HG02981 (cell line): Measurements from ENCODE around the gene TMEM217.
"Not testable (repeated sequence)": the region's sequence is repeated elsewhere in the genome, so short reads cannot be mapped to it uniquely, and the experiment has no call there.

ENCODE experiments used
- ATAC-seq: cut with Tn5 transposase; IDR thresholded peaks from one replicate; pipeline ENCODE4 v1.9.1; 2021; ENCODE audit warnings: mild to moderate bottlenecking, moderate library complexity; ENCODE audit not compliant: unreplicated experiment

TMEM217 gene

GRCh38 chr6:37257634-37258404 is at the start of gene TMEM217, which contains the start of gene TBC1D22B:
TSS of gene TMEM217 (minus strand) at chr6:37258144. CDS start at chr6:37219030, 39,114 bp downstream.
TSS of gene TBC1D22B (plus strand) at chr6:37257772. CDS start at chr6:37257918, 146 bp downstream.
- peak; percentile 95 for ATAC-seq

- not testable (repeated sequence) for ATAC-seq
Measured at GRCh38 chr6:37307484-37307883, 49.5 kb upstream of the TMEM217 start.

- no peak for ATAC-seq
Measured at GRCh38 chr6:37306624-37307222, 48.8 kb upstream of the TMEM217 start.

GRCh38 chr6:37305841-37306425 is 48.0 kb upstream of the TMEM217 start:
- ATAC-seq, result no peak

GRCh38 chr6:37304766-37305165 is 46.8 kb upstream of the TMEM217 start:
- no peak for ATAC-seq

GRCh38 chr6:37303891-37304503 is 46.1 kb upstream of the TMEM217 start:
- no peak for ATAC-seq

- ATAC-seq, result no peak
Measured at GRCh38 chr6:37303091-37303660, 45.2 kb upstream of the TMEM217 start.

GRCh38 chr6:37302086-37302686 is 44.2 kb upstream of the TMEM217 start:
- no peak for ATAC-seq

GRCh38 chr6:37299990-37300389 is 42.0 kb upstream of the TMEM217 start:
- ATAC-seq, result no peak

- ATAC-seq, result no peak
Measured at GRCh38 chr6:37298958-37299357, 41.0 kb upstream of the TMEM217 start.

- not testable (repeated sequence) for ATAC-seq
Measured at GRCh38 chr6:37297637-37298036, 39.7 kb upstream of the TMEM217 start.

GRCh38 chr6:37293426-37293825 is 35.5 kb upstream of the TMEM217 start:
- no peak for ATAC-seq

- no peak for ATAC-seq
Measured at GRCh38 chr6:37289931-37290330, 32.0 kb upstream of the TMEM217 start.

GRCh38 chr6:37288247-37288646 is 30.3 kb upstream of the TMEM217 start:
- ATAC-seq, result no peak

GRCh38 chr6:37287519-37288157 is 29.7 kb upstream of the TMEM217 start:
- peak; percentile 45 for ATAC-seq

- ATAC-seq, result no peak
Measured at GRCh38 chr6:37285861-37286311, 27.9 kb upstream of the TMEM217 start.

- no peak for ATAC-seq
Measured at GRCh38 chr6:37284781-37285180, 26.8 kb upstream of the TMEM217 start.

- ATAC-seq, result no peak
Measured at GRCh38 chr6:37283671-37284151, 25.8 kb upstream of the TMEM217 start.

- no peak for ATAC-seq
Measured at GRCh38 chr6:37283268-37283667, 25.3 kb upstream of the TMEM217 start.

- ATAC-seq, result no peak
Measured at GRCh38 chr6:37282371-37282770, 24.4 kb upstream of the TMEM217 start.
